RWPE1 (cell line): Measurements from ENCODE around the gene ZNF185.

Experiments
- CTCF ChIA-PET: fragments of 350-600 bp; sonication (Branson Sonifier 250); formaldehyde crosslinking; extraction: SDS; loops from one replicate; lab custom pipeline; 2021; lab: Yijun Ruan, JAX
- POLR2A ChIA-PET: fragments of 400-600 bp; formaldehyde crosslinking; extraction: SDS; loops from one replicate; lab custom pipeline; 2020; ENCODE audit warnings: antibody characterized with exemption; ENCODE audit not compliant: low non-redundant PET; lab: Yijun Ruan, JAX
- DNase-seq: peaks from one replicate; pipeline ENCODE4 v3.0.0; 2012; ENCODE audit warnings: low spot score
- H3K27ac ChIP-seq: fragments of 450-650 bp; 2 replicates; pipeline ENCODE4 v1.5.1; 2017
- TF ChIP-seq, protein P1 (sequence below): fragments of 450-650 bp; conservative IDR thresholded peaks from 2 replicates; pipeline ENCODE4 v1.5.1; 2017; ENCODE audit warnings: low read depth, mild to moderate bottlenecking

ZNF185 gene

DNA sequence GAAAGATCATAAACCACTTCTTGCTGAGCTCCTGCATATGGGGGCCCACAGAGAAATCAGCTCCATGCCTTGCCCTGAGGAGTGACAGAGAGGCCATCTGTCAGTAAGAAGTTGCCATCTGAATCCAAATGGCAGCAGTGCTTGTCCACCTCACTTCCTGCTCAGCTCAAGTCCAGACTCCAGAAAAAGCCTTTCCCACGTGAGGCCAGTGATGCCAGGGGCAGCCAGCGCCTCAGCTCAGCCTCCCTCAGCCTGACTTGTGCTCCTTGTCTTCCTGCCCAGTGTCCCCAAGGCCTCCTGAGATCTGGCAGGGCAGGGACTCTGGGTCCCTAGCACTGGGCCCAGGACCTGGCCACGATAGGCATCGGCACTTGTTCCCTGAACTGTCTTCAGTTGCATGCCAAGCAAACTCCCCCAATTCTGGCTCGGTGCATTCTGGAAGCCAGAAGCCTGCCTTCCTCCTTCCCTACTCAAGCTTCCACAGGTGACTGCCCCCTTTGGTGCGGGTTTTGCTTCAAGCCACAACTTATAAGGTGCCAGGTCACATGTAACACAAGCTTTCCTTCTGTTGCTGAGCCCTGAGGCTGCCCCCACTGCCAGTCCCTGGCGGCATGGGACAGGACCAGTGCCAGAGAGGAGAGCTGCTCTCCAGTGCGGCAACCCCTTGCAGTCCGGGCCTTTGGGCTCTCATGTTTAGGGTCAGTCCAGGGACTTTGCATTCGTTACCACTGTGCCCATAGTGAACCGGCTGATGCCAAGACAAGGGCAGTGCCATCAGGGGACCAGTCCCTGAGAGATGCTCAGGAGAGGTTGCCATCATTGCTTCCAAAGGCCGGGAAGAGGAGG, 2.2 kb downstream of the ZNF185 start:
- peak overlapping the region; percentile 25 for H3K27ac ChIP-seq
- TF ChIP-seq, protein P1, sequence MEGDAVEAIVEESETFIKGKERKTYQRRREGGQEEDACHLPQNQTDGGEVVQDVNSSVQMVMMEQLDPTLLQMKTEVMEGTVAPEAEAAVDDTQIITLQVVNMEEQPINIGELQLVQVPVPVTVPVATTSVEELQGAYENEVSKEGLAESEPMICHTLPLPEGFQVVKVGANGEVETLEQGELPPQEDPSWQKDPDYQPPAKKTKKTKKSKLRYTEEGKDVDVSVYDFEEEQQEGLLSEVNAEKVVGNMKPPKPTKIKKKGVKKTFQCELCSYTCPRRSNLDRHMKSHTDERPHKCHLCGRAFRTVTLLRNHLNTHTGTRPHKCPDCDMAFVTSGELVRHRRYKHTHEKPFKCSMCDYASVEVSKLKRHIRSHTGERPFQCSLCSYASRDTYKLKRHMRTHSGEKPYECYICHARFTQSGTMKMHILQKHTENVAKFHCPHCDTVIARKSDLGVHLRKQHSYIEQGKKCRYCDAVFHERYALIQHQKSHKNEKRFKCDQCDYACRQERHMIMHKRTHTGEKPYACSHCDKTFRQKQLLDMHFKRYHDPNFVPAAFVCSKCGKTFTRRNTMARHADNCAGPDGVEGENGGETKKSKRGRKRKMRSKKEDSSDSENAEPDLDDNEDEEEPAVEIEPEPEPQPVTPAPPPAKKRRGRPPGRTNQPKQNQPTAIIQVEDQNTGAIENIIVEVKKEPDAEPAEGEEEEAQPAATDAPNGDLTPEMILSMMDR, result no peak
- POLR2A ChIA-PET, result no interaction called here
- DNase-seq, result no peak
- CTCF ChIA-PET, result no interaction called here

DNA sequence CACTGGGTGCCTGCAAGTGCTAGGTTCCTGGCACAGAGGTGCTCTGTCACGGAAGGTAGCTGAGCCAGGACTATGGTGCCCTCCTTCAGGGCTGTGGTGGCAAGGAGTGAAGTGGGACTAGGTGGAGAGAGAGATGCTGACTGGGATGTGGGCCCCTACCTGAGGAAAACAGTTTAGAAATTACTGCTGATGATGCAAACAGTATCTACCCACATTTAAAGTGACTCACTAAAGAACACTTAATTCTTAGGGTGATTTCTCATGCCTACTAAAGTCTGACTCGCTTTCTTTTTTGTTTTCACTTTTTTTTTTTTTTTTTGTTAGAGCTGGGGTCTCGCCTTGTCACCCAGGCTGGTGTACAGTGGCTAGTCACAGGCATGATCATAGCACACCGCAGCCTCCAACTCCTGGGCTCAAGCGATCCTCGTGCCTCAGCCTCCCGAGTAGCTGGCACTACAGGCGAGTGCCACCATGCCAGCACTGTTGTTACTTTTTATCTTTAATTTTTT, 3.1 kb downstream of the ZNF185 start:
- TF ChIP-seq, protein P1, result no peak
- H3K27ac ChIP-seq, result 0 out of 2 replicates have a peak overlapping the region, but pooled peaks have one; percentile 25
- ChIA-PET CTCF (interaction anchor here (0.7 kb wide), 1 partner anchor 33 kb away, joined by 3 read pairs; no protein-coding TSS in a partner anchor), POLR2A (no interaction called here)
- no peak for DNase-seq

DNA sequence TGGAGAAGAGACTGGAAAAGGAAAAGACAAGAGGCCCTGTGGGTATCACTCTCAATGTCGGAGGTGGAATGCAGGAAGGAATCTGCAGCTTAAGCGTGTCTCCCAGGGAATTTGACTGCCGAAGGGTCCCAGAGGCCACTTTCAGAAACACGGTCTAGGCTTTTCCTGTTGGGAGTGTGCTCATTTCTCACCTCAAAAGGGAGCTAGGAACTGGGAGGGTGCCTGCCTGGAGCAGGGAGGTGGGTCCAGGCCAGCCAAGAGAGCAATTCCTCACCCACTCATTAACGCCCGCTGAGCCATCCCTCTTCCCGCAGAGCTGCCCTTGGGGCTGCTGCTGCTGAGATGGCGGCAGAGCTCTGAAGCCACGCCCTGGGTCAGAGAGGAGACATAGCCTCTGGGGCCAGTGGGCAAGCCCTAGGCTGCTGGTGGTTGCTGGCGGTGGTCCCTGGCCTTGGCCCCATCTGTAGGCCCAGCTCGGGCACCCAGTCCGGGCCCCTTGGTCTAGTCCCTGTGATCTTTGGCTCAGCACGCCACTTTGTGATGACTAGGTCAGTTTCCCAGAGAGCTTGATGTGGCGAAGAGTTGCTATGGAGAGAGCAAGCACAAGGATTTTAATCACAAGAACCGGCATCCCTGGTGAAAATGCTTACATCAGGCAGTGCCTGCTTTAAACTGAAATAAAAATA, 4.1 kb downstream of the ZNF185 start:
- POLR2A ChIA-PET, result no interaction called here
- H3K27ac ChIP-seq, result peak overlapping the region; percentile 16; the same call in 1 of the 2 replicates
- TF ChIP-seq, protein P1, result no peak
- DNase-seq, result no peak
- CTCF ChIA-PET, result no interaction called here

DNA sequence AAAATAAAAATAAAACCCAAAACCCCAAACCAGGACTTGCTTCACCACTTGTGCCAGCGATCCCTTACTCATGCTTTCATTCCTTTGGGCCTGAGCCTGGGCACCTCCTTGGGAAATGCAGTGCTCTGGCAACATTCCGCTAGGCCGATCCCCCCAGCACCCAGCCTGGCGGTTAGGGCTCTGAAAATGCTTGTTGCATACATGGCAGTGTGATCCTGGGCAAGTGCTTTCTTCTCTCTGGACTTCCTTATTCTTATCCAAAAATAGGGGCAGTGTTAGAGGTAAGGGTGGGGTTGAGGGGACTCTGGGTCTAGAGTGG, 4.6 kb downstream of the ZNF185 start:
- ChIA-PET POLR2A (no interaction called here), CTCF (no interaction called here)

DNA sequence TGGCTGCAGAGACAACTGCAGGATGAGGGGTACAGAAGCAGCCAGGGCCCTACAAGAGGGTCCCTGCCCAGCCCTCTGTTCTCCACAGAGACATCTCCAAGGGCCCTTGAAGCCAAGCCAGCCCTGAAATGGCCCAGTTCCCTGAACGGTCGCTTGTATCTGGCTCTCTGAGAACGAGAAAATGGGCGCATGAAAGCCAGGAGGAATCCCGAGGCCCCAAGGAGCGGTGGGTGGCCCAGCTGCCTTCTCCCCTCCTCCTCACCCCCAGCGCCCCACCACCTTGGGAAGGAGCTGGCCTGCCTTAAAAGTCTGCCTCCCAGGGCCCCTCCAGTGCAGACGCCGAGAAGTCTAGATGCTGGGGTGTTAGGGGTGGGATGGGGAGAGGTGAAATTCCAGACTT, 5.7 kb downstream of the ZNF185 start:
- DNase-seq, result no peak
- ChIA-PET CTCF (interaction anchor here (1.2 kb wide), 1 partner anchor 17 kb away, joined by 4 read pairs; no protein-coding TSS in a partner anchor), POLR2A (no interaction called here)
- H3K27ac ChIP-seq, result no peak overlapping the region
- TF ChIP-seq, protein P1, result no peak

More for the DNA sequence above, 4.6 kb downstream of the ZNF185 start:
- TF ChIP-seq, protein P1, result no peak
- H3K27ac ChIP-seq, result peak overlapping the region; percentile 16; the same call in 1 of the 2 replicates
- DNase-seq, result no peak
